NB4 (cell line): ENCODE data around the gene SIK2.

Experiments
- CTCF ChIP-seq: IDR thresholded peaks from one replicate; pipeline ENCODE4 v1.5.1; 2012; ENCODE audit warnings: low read depth, low read length
- MAX ChIP-seq: IDR thresholded peaks from 2 replicates; pipeline ENCODE4 v1.6.1; 2011; ENCODE audit warnings: low read depth, low read length

GRCh38 chr11:111581341-111581740 is 20.9 kb upstream of the SIK2 start:
- TF ChIP-seq CTCF (no peak), MAX (no peak)
